Putamen (tissue), 1 donor: ENCODE data around the gene RNF157.
"Not testable (repeated sequence)": the region's sequence is repeated elsewhere in the genome, so short reads cannot be mapped to it uniquely, and the experiment has no call there.

Experiments used
- DNase-seq: peaks from one replicate; pipeline ENCODE4 v3.0.0-alpha.2; 2016; ENCODE audit warnings: low spot score

RNF157 gene

DNA sequence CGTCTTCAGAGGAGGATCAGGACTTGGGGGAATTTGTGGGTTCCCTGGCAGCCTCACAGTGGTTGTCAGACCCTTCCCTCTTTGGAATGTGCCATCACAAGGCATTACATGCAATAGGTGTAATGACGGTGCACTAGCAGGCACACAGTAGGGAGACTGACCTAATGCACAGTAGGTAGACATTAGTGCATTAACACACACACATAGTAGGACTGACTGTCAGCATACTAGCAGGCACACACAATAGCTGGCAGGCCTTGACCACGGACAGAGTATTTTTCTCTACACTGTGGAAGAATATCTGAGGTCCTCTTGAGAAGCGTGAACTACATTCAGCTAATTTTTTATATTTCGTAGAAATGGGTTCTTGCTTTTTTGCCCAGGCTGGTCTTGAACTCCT lies 14.0 kb upstream of the RNF157 start:
- DNase-seq, result no peak

DNA sequence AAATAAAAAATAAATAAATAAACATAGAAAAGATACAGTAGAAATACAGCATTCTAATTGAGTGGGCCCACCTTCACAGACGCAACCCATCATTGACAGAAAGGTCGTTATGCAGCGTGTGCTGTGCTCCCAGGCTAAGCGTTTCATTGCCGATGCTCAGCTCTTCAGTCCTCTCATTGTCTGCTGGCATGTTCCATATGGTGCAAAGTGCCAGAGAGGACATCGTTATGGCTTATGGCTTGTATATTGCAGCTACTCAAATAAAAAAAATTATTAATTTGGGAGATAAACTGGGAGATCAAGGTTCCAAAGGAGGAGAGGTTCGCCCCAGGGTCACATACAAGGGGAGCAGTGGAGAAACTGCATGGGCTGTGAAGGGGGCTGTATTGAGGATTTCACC lies 13.5 kb upstream of the RNF157 start:
- DNase-seq, result no peak

DNA sequence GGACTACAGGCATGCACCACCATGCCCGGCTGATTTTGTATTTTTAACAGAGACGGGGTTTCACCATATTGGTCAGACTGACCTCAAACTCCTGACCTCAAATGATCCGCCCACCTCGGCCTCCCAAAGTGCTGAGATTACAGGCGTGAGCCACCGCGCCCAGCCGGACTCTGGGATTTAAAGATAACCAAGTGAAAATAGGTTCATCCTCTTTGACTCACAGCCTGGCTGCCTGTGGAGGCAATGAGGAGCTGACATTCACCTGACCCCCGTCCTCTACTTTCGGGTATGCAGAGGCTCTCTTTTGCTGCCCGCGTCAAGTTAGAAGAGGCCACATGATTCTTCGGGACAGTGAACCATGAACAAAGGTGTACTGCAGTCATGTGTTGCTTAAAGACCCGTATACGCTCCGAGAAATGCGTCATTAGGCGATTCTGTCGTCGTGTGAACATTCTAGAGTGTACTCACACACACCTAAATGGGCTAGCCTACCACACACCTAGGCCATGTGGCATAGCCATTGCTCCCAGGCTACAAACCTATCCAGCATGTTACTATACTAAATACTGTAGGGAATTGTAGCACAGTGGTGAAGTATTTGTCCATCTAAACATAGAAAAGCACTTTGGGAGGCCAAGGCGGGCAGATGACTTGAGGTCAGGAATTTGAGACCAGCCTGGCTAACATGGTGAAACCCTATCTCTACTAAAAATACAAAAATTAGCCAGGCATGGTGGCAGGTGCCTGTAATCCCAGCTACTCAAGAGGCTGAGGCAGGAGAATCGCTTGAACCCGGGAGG lies 12.9 kb upstream of the RNF157 start:
- DNase-seq, result not testable (repeated sequence)

DNA sequence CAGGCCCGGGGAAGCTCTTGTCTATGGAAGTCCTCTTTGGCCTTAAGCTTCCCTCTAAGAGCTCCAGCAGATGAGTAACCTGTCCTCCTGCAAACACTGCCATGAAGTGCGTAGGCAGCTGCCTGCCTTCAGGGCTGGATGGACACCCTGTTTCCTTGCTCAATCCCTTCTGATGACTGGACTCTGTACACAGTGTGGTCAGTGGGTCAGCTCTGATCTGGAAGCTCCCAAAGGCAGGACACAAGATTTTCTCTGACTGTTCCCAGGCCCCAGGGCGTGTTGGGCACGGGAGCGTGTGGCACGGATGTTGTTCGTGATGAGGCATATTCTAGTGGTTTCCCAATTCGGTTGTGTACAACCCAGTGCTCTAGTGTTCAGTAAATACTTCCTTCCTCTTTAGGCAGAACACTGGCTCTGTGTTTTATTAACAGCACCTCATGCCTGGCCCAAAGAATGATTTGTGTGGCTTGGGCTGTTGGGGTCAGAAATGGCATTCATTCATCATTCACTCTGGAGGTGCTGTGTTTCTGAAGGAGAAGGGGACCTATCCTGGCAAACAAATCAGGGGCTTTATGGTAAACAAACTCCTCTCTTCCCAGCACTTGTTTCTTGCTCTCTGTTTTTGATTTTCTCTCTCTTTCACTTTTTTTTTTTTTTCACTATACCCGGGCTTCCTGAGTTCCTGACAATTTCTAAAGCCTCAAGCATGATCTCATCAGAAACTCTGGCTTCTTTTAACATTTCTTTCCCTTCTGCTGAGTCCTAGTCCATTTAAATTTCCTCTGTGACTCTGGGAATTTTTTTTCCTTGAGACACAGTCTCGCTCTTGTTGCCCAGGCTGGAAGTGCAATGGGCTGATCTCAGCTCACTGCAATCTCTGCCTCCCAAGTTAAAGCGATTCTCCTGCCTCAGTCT lies 12.0 kb upstream of the RNF157 start:
- DNase-seq, result no peak

DNA sequence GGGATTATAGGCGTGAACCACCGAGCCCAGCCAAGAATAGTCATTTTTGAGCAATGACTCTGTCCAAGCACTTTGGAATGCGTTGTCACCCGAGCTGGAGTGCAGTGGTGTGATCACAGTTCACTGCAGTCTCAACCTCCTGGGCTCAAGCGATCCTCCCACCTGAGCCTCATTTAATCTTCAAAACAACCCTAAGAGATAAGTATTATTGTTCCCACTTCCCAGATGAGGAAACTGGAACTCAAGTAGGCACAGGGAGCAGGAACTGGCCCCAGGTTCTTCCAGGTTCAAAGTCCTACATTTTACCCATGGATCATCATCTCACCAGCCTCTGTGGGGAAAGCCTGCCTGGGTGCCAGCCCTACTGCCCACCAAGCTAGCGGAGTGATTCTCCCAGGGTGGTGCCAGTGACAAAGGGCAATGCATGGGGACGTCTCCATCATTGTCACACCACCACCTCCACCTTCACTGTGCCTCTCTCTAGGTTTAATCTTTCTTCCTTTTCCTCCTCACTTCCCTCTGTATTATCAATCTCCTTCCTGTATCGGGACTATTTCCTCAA lies 11.3 kb upstream of the RNF157 start:
- no peak for DNase-seq

DNA sequence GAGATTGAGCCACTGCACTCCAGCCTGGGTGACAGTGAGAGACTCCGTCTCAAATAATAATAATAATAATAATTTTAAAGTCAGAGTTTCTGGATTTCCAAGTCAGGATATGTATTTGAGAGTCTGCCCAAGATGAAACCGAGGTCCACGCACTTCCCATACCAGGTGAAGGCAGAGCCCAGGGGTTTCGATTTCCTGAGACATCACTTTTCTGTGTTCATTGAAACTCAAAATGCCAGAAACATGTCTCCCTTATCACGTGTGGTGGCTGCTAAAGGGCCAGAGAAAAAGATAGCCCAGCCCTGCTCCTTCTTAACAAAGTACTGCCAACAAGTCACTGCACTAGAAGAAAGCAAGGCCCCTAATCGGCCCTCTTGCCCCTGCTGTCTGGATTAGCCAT lies 9.8 kb upstream of the RNF157 start:
- DNase-seq, result no peak

DNA sequence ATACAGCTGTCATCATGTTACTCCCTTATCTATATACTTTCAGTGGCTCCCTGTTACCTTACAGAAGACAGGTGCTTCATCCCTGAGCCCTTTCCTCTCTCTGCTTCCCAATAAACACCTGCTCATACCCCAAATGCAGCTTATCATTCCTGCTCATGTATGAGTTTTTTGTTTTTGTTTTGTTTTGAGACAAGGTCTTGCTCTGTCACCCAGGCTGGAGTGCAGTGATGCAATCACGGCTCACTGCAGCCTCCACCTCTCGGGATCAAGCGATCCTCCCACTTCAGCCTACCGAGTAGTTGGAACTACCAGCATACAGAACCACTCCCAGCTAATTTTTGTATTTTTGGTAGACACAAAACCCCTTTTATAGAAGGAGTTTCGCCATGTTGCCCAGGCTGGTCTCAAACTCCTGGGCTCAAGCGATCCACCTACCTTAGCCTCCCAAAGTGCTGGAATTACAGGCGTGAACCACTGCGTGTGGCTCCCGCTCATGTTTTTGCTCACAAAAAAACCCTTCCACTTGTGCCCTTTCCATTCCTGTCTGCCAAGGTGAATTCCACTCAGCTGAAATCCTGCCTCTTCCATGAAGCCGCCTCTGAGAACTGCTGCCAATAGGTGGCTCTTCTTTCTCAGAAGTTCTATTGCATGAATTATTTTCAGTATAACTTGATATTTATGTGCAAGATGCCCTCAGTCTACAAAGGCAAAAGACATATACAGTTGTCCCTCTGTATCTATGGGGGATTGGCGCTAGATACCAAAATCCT lies 7.9 kb upstream of the RNF157 start:
- no peak for DNase-seq

DNA sequence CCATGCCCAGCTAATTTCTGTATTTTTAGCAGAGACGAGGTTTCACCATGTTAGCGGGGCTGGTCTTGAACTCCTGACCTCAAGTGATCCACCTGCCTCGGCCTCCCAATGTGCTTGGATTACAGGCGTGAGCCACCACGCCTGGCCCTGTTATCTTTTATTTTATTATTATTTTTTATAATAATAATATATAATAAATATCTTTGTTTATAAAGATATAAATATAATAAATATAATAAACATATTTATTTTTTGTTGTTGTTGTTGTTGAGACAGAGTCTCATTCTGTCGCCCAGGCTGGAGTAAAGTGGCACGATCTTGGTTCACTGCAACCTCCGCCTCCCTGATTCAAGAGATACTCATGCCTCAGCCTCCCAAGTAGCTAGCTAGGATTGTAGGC lies 7.0 kb upstream of the RNF157 start:
- no peak for DNase-seq

DNA sequence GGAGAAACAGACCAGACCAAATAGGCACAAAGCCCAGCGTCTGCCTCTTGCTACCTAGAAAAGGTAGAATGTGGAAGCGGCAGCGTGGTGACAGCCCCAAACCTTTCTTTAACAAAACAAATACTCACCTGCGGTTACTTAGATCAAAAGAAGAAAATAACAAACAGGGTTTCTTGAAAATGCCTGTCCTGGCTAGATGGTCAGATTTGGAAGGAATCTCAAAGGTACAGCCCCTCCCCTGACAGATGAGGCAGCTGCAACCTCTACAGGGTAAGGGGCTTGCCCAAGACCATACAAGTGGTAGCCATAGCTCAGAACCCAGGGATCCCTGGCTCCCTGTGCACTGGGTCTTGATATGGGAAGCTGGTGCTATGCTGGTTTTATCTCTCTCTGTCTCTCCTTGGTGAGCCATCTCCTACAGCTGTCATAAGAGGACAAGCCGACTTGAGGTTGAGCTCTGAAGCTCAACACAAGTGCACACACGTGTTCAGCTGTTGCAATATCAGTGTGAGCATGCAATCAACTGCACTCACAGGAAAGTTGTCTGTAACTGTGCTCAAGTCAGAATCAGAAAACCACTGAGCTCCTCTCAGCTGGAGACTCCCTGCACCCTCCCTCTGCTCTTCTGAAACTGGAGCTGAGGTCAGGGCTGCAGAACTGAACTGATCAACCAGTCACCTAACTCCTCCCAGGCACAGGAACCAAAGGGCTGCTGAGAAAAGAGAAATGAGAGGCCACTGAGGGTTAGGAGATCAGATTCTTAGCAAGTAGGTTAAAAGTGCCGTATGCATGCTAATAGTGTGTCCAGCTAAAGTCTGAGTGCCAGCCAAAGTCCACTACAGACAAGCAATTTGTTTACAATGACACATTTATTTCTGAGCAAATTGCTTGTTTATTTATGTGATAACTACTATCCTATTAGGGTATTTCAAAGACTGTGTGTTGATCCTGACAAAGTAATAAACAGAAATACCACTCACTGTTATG lies 6.1 kb upstream of the RNF157 start:
- no peak for DNase-seq

DNA sequence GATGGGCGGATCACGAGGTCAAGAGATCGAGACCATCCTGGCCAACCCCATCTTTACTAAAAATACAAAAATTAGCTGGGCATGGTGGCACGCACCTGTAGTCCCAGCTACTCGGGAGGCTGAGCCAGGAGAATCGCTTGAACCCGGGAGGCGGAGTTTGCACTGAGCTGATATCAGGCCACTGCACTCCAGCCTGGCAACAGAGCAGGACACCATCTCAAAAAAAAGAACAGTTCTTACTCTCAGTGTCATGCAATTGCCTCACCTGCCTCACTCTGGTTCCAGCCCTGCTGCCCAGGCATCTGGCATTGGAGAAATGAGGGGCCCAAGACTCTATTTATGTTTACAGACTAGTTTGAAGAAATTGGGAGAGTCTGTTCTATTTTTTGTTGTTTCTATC lies 4.4 kb upstream of the RNF157 start:
- DNase-seq, result not testable (repeated sequence)

DNA sequence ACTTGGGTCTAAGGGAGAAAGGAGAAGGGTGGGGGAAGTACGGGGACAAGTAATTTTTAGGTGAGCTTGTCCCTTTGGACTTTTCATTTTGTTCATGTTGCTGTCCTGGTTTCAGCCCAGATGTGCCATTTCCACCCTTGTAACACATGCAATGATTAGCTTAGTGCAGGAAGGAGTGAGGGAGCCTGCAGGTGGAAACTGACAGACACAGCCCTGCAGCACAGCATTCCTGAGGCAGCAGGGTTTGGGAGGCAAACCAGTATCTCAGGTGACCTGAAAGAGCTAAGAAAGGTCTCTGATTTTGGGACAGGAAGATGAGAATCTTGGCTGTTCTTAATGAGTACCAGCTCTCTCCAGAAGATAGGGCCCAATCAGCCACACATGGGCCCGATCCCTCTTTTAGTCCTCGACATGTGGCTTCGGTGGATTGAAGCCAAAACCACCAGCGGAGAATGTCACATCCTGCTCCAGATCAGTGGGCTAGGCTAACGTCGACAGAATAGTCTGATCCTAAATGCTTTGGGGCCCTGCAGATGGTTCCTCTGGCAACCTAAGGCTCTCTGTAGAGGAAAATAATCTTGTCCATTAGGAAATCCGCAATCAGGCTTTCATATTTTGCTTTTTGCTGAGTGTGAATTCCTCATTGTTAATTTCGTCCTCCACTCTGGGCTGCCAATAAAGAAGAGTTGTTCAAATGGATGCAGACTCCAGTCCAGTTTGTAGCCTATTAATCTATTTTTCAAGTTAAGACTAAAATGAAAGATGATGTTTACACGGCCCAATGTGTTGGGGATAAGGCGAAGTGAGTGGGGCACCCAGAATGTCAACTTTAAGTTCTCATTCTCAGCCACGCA lies 3.8 kb upstream of the RNF157 start:
- DNase-seq, result no peak

DNA sequence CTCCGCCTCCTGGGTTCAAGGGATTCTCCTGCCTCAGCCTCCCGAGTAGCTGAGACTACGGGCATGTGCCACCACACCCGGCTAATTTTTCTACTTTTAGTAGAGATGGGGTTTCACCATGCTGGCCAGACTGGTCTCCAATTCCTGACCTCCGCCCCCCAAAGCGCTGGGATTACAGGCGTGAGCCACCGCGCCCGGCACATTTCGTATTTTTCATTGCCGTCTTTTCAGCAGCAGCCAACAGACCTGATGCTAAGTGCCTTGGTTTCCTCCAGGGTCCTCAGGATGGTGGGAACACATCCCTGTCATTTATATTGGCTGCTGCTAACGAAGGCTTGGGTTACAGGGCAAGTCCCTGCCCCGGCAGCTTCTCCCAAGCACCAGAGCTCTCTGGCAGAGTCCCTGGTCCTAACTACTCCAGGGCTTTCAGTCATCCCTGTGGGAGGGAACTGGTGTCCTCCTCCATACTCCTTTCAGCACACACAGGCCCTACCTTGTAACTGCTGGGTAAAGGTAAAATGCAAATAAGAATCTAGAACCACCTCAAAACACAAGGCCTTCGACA lies 1.5 kb upstream of the RNF157 start:
- no peak for DNase-seq

DNA sequence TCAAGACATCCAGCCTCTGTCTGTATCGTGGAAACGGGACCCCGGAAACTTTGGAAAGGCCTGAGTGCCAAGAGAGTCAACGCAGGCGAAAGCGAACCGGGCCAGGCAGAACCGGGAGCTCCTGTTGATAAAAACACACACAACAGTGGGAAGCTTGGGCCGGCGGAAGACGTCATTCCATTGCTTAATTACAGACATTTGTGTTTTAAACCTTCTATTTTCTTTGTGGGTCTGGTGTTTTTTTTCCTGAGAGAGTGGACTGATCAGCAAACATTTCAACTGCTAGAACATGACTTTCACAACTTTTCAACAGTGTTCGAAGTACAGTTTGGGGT lies 878 bp upstream of the RNF157 start:
- no peak for DNase-seq

DNA sequence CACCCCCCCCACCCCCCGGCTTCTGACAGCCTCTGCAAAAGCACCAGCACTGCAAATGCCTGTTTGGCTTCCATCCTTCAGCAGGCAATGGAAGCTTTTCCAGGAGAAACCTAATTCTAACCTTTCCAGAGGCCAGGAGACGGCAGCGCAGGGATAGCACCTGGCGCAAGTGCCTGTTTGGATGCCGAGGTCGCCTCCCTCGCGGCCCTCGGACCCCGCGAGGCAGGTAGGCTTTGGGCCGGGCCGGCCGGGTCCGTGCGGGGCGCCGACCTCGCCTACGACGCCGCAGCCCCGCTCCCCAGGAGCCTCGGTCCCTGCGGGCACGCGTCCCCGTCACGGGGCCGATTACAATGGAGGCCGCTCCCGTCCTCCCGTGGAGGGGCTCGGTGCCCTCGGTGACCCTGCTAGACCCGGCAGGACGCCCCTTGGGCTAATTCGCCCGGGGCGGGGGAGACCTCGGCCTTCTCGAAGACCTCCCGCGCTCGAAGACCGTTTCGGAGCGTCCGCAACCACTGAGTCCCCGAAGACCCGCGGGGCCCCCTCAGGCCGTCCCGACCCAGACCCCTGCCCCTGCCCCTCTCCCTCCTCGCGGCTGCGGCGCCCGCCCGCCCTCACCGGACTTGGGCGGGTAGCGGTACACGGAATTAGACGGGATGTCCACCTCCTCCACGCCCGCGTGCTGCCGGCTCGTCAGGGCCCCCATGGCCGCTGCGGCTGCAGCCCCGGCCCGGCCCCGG lies 587 bp downstream of the RNF157 start:
- DNase-seq, result no peak

DNA sequence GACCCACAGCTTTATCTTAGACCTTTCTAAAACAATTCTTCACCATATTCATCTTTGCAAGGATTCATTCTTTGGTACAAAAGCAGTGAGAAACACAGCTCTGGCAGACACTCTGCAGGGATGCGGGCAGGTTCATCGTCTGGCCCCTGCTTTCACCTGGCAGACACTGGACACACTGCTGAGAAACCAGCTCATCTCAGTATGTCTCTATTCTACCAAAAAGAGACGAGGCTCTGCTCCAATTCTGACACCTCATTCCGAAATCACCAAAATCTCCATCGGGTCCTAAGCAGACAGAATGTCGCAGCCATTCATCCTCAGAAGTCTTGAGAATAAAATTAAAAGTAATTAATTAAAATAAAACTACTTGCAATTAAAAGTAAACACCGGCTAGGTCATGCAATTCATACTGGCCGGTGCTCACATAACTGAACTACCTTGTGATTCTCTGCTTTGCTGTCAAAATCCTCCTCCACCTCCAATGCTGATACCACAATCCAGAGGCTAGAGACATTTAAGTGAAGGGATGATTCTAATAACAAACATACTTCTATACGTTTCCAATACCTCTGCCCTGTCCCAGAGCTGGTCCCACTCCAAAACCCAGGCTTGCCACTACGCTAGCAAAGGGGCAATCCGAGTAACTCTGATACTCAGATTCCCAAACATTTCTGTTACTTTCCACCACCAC lies 1.3 kb downstream of the RNF157 start:
- DNase-seq, result no peak

DNA sequence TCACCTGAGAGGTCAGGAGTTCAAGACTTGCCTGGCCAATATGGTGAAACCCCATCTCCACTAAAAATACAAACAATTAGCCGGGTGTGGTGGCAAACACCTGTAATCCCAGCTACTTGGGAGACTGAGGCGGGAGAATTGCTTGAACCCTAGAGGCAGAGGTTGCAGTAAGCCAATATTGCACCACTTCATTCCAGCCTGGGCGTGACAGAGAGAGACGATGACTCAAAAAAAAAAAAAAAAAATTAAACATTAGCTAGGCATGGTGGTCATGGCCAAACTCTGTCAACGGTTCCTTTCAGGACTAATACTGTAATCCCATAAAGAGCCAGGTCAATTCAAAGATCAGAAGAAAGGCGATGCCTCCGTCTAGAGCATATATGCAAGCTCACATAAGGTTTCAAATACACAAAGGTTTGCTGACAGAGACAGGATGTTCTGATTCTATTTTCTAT lies 2.4 kb downstream of the RNF157 start:
- no peak for DNase-seq

DNA sequence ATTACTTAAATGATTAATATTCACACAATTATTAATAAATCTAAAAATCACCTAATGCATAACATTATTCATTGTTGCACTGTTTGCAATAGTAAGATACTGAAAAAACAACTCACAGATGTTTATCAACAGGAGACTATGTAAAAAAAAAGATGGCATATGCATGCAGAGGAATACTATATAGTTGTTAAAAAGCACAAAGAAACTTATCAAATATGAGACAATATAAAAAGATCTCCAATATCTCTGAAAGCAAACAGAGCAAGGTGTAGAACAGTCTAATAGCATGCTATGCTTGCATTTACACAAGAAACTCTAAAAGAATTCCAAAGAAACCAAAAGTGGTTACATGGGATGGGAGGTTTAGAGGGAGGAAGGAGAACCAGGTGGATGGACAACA lies 3.7 kb downstream of the RNF157 start:
- no peak for DNase-seq

DNA sequence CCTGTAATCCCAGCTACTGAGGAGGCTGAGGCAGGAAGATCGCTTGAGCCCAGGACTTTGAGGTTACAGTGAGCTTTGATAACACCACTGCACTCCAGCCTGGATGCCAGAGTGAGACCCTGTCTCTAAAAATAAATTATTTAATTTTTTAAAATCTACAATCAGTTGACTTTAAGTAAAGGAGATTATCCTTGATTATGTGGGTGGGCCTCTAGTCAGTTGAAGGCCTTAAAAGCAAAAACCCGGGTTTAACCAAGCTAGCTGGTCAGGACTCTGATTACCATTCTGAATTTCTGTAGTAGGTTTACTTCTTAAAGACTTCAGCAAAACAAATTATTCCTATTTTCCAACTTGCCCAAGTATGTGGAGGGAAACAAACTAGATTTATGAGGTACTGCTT lies 4.4 kb downstream of the RNF157 start:
- no peak for DNase-seq

DNA sequence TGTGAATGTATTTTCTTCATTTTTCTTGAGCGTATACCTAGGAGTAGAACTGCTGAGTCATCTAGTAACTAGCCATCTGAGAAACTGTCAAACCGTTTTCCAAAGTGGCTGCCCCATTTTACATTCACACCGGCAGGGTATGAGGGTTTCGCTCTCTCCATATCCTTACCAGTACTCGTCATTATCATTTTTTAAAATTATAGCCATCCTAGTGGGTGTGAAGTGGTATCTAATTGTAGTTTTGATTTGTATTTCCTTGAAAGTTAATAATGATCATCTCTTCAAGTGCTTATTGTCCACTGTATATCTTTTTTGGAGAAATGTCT lies 6.0 kb downstream of the RNF157 start:
- no peak for DNase-seq
